Hematopoietic multipotent progenitor cell treated with erythropoietin and hydrocortisone succinate and interleukin-3 and kit ligand, for 17 days (in vitro differentiated cells): ENCODE results near the gene GARIN5A.

Experiments
- DNase-seq: peaks from one replicate; pipeline ENCODE4 v3.0.0-alpha.2; 2015; ENCODE audit warnings: low spot score

The GARIN5A gene

GRCh38 chr19:50417111-50418081 is 59.3 kb downstream of the GARIN5A start:
- no peak for DNase-seq
